ENCODE measurements around the gene RNF114. TPM values are rescaled to one million over a fixed set of nuclear protein-coding genes. Genes with fewer than 3 reads are reported as not detected.
"Not testable (repeated sequence)": the region's sequence is repeated elsewhere in the genome, so short reads cannot be mapped to it uniquely, and the experiment has no call there.

The RNF114 gene
- total RNA-seq, 1 donor from 2014 or later = 35.0 TPM

GRCh38 chr20:49945306-49945700 lies 9.1 kb downstream of the RNF114 start:
- Histone ChIP-seq H3K9me3 (ENCODE audit: control insufficient read depth in 3 of 3, low read length in 3 of 3) (no peaks in the 10 kb centered on the region), H3K4me1 (ENCODE audit: control insufficient read depth in 3 of 3, insufficient read depth in 3 of 3, low read length in 3 of 3) (peaks cover 7 to 21% (median 18%) of the 10 kb centered on the region in 3 donors), H3K36me3 (ENCODE audit: control insufficient read depth in 3 of 3, insufficient read depth in 3 of 3, low read length in 3 of 3) (peaks cover 60 to 62% (median 61%) of the 10 kb centered on the region in 3 donors), H3K27ac (ENCODE audit: low read depth, low read length) (no peak overlapping the region), H3K27me3 (ENCODE audit: control insufficient read depth in 3 of 3, insufficient read depth in 3 of 3, low read length in 3 of 3) (no peaks in the 10 kb centered on the region), H3K9ac (ENCODE audit: low read depth in 1 of 3, low read length in 3 of 3) (no peak overlapping the region), H3K4me3 (ENCODE audit: low read length in 3 of 3) (no peak overlapping the region)

- Histone ChIP-seq H3K9ac (ENCODE audit: low read depth in 1 of 3, low read length in 3 of 3) (no peak overlapping the region), H3K4me1 (ENCODE audit: control insufficient read depth in 3 of 3, insufficient read depth in 3 of 3, low read length in 3 of 3) (peaks cover 6 to 17% (median 17%) of the 10 kb centered on the region in 3 donors), H3K36me3 (ENCODE audit: control insufficient read depth in 3 of 3, insufficient read depth in 3 of 3, low read length in 3 of 3) (peaks cover 65 to 67% (median 65%) of the 10 kb centered on the region in 3 donors), H3K9me3 (ENCODE audit: control insufficient read depth in 3 of 3, low read length in 3 of 3) (no peaks in the 10 kb centered on the region), H3K27ac (ENCODE audit: low read depth, low read length) (no peak overlapping the region), H3K27me3 (ENCODE audit: control insufficient read depth in 3 of 3, insufficient read depth in 3 of 3, low read length in 3 of 3) (no peaks in the 10 kb centered on the region), H3K4me3 (ENCODE audit: low read length in 3 of 3) (no peak overlapping the region)
Observed at GRCh38 chr20:49945701-49946477, 9.7 kb downstream of the RNF114 start.

DNA sequence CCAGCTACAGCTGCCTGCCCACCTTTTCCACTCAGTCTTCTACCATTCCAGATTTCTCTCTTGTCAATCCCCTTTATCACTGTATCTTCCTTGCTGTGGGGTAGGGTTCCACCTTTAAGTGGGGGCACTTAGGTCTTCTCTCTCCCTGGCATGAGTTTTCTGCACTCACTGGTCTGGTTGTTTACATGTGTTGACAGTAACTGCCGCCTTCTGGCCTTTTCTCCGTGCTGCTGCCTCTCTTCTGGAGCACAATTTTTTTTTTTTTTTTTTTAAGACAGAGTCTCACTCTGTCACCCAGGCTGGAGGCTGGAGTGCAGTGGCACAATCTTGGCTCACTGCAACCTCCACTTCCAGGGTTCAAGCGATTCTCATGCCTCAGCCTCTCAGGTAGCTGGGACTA lies 12.0 kb downstream of the RNF114 start:
- H3K9ac ChIP-seq (ENCODE audit: low read depth in 1 of 3, low read length in 3 of 3) = no peak overlapping the region

GRCh38 chr20:49948809-49949507 lies 12.8 kb downstream of the RNF114 start:
- no peak overlapping the region for H3K4me3 ChIP-seq (ENCODE audit: low read length in 3 of 3)
- H3K4me1 ChIP-seq (ENCODE audit: control insufficient read depth in 3 of 3, insufficient read depth in 3 of 3, low read length in 3 of 3) = peaks cover 0 to 5% (median 4%) of the 10 kb centered on the region in 3 donors
- H3K27me3 ChIP-seq (ENCODE audit: control insufficient read depth in 3 of 3, insufficient read depth in 3 of 3, low read length in 3 of 3) = no peaks in the 10 kb centered on the region
- peaks cover 72 to 78% (median 75%) of the 10 kb centered on the region in 3 donors for H3K36me3 ChIP-seq (ENCODE audit: control insufficient read depth in 3 of 3, insufficient read depth in 3 of 3, low read length in 3 of 3)
- H3K27ac ChIP-seq (ENCODE audit: low read depth, low read length) = no peak overlapping the region
- no peaks in the 10 kb centered on the region for H3K9me3 ChIP-seq (ENCODE audit: control insufficient read depth in 3 of 3, low read length in 3 of 3)
- H3K9ac ChIP-seq (ENCODE audit: low read depth in 1 of 3, low read length in 3 of 3) = no peak overlapping the region

More for the DNA sequence above, 12.0 kb downstream of the RNF114 start:
- Histone ChIP-seq H3K27ac (ENCODE audit: low read depth, low read length) (no peak overlapping the region), H3K27me3 (ENCODE audit: control insufficient read depth in 3 of 3, insufficient read depth in 3 of 3, low read length in 3 of 3) (no peaks in the 10 kb centered on the region), H3K9me3 (ENCODE audit: control insufficient read depth in 3 of 3, low read length in 3 of 3) (no peaks in the 10 kb centered on the region), H3K36me3 (ENCODE audit: control insufficient read depth in 3 of 3, insufficient read depth in 3 of 3, low read length in 3 of 3) (peaks cover 67 to 72% (median 69%) of the 10 kb centered on the region in 3 donors), H3K4me3 (ENCODE audit: low read length in 3 of 3) (no peak overlapping the region), H3K4me1 (ENCODE audit: control insufficient read depth in 3 of 3, insufficient read depth in 3 of 3, low read length in 3 of 3) (peaks cover 0 to 6% (median 5%) of the 10 kb centered on the region in 3 donors)

GRCh38 chr20:49951151-49951550 lies 15.0 kb downstream of the RNF114 start:
- Histone ChIP-seq H3K9me3 (ENCODE audit: control insufficient read depth in 3 of 3, low read length in 3 of 3) (no peaks in the 10 kb centered on the region), H3K4me3 (ENCODE audit: low read length in 3 of 3) (no peak overlapping the region), H3K36me3 (ENCODE audit: control insufficient read depth in 3 of 3, insufficient read depth in 3 of 3, low read length in 3 of 3) (peaks cover 73 to 79% (median 76%) of the 10 kb centered on the region in 3 donors), H3K4me1 (ENCODE audit: control insufficient read depth in 3 of 3, insufficient read depth in 3 of 3, low read length in 3 of 3) (no peaks in the 10 kb centered on the region), H3K9ac (ENCODE audit: low read depth in 1 of 3, low read length in 3 of 3) (no peak overlapping the region), H3K27me3 (ENCODE audit: control insufficient read depth in 3 of 3, insufficient read depth in 3 of 3, low read length in 3 of 3) (no peaks in the 10 kb centered on the region), H3K27ac (ENCODE audit: low read depth, low read length) (no peak overlapping the region)

DNA sequence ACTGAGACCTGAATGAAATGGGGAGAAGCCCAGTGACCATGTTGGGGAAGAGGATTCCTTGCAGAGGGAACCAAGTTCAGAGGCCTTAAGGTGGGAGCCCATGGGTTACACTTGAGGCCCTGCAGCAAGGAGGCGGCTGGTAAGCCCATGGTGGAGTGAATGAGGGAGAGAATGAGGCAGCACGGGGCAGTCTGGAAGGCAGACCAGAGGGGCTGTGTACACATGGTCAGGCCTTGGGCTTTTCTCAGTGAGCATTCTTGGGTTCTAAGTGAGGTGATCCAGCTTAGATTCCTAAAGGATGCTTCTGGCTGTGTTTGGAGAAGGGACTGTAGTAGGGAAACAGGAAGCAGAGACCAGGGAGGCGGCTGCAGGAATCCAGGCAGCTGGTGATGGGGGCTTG lies 19.0 kb downstream of the RNF114 start:
- no peak overlapping the region for H3K9ac ChIP-seq (ENCODE audit: low read depth in 1 of 3, low read length in 3 of 3)
- no peak overlapping the region for H3K27ac ChIP-seq (ENCODE audit: low read depth, low read length)
- H3K27me3 ChIP-seq (ENCODE audit: control insufficient read depth in 3 of 3, insufficient read depth in 3 of 3, low read length in 3 of 3) = no peaks in the 10 kb centered on the region
- peaks cover 55 to 62% (median 59%) of the 10 kb centered on the region in 3 donors for H3K36me3 ChIP-seq (ENCODE audit: control insufficient read depth in 3 of 3, insufficient read depth in 3 of 3, low read length in 3 of 3)
- H3K4me3 ChIP-seq (ENCODE audit: low read length in 3 of 3) = no peak overlapping the region
- H3K9me3 ChIP-seq (ENCODE audit: control insufficient read depth in 3 of 3, low read length in 3 of 3) = no peaks in the 10 kb centered on the region
- no peaks in the 10 kb centered on the region for H3K4me1 ChIP-seq (ENCODE audit: control insufficient read depth in 3 of 3, insufficient read depth in 3 of 3, low read length in 3 of 3)

DNA sequence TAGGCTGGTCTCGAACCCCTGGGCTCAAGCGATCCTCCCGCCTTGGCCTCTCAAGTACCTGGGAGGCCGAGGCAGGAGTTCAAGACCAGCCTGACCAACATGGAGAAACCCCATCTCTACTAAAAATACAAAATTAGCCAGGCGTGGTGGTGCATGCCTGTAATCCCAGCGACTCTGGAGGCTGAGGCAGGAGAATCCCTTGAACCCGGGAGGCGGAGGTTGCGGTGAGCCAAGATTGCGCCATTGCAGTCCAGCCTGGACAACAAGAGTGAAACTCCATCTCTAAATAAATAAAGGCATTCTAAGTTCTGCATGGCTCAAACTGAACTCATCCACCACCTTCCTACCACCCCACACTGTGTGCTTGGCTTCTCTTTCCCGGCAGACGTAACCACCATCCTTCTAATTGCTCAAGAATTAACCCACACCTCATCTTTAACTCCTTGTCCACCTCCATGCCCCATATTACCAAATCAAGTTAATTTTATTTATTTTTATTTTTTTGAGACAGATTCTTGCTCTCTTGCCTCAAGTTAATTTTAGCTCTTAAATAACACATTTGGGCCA lies 19.7 kb downstream of the RNF114 start:
- H3K4me3 ChIP-seq (ENCODE audit: low read length in 3 of 3); H3K9me3 ChIP-seq (ENCODE audit: control insufficient read depth in 3 of 3, low read length in 3 of 3); H3K9ac ChIP-seq (ENCODE audit: low read depth in 1 of 3, low read length in 3 of 3); H3K4me1 ChIP-seq (ENCODE audit: control insufficient read depth in 3 of 3, insufficient read depth in 3 of 3, low read length in 3 of 3); H3K27ac ChIP-seq (ENCODE audit: low read depth, low read length); H3K27me3 ChIP-seq (ENCODE audit: control insufficient read depth in 3 of 3, insufficient read depth in 3 of 3, low read length in 3 of 3): not testable (repeated sequence)
- peaks cover 49 to 55% (median 52%) of the 10 kb centered on the region in 3 donors for H3K36me3 ChIP-seq (ENCODE audit: control insufficient read depth in 3 of 3, insufficient read depth in 3 of 3, low read length in 3 of 3)

- Histone ChIP-seq H3K36me3 (ENCODE audit: control insufficient read depth in 3 of 3, insufficient read depth in 3 of 3, low read length in 3 of 3) (peaks cover 45 to 48% (median 47%) of the 10 kb centered on the region in 3 donors), H3K9me3 (ENCODE audit: control insufficient read depth in 3 of 3, low read length in 3 of 3) (no peaks in the 10 kb centered on the region), H3K27me3 (ENCODE audit: control insufficient read depth in 3 of 3, insufficient read depth in 3 of 3, low read length in 3 of 3) (no peaks in the 10 kb centered on the region), H3K4me3 (ENCODE audit: low read length in 3 of 3) (no peak overlapping the region), H3K4me1 (ENCODE audit: control insufficient read depth in 3 of 3, insufficient read depth in 3 of 3, low read length in 3 of 3) (no peaks in the 10 kb centered on the region), H3K9ac (ENCODE audit: low read depth in 1 of 3, low read length in 3 of 3) (no peak overlapping the region), H3K27ac (ENCODE audit: low read depth, low read length) (no peak overlapping the region)
Observed at GRCh38 chr20:49956689-49957088, 20.5 kb downstream of the RNF114 start.

DNA sequence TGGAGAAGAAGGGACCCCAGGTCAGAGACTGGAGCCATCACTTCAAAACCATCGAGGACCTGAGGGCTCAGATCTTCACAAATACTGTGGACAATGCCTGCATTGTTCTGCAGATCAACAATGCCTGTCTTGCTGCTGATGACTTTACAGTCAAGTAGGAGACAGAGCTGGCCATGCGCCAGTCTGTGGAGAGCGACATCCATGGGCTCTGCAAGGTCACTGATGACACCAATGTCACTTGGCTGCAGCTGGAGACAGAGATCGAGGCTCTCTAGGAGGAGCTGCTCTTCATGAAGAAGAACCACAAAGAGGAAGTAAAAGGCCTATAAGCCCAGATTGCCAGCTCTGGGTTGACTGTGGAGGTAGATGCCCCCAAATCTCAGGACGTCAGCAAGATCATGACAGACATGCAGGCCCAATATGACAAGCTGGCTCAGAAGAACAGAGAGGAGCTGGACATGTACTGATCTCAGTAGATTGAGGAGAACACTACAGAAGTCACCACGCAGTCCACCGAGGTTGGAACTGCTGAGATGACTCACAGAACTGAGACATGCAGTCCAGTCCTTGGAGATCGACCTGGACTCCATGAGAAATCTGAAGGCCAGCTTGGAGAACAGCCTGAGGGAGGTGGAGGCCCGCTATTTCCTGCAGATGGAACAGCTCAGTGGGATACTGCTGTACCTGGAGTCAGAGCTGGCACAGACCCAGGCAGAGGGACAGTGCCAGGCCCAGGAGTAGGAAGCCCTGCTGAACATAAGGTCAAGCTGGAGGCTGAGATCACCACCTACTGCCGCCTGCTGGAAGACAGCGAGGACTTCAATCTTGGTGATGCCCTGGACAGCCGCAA lies 21.1 kb downstream of the RNF114 start:
- not testable (repeated sequence) for H3K4me3 ChIP-seq (ENCODE audit: low read length in 3 of 3); H3K9me3 ChIP-seq (ENCODE audit: control insufficient read depth in 3 of 3, low read length in 3 of 3); H3K27me3 ChIP-seq (ENCODE audit: control insufficient read depth in 3 of 3, insufficient read depth in 3 of 3, low read length in 3 of 3); H3K9ac ChIP-seq (ENCODE audit: low read depth in 1 of 3, low read length in 3 of 3); H3K4me1 ChIP-seq (ENCODE audit: control insufficient read depth in 3 of 3, insufficient read depth in 3 of 3, low read length in 3 of 3); H3K27ac ChIP-seq (ENCODE audit: low read depth, low read length)
- H3K36me3 ChIP-seq (ENCODE audit: control insufficient read depth in 3 of 3, insufficient read depth in 3 of 3, low read length in 3 of 3) = peaks cover 39 to 42% (median 40%) of the 10 kb centered on the region in 3 donors

All from skeletal muscle tissue (tissue), 4 donors.